IMR-90 (cell line): ENCODE results near the gene COL11A2. TPM values are rescaled to one million over a fixed set of nuclear protein-coding genes. Genes with fewer than 3 reads are reported as not detected.

ENCODE experiments used
- ATAC-seq: fragments of 200-7000 bp; cut with Tn5 transposase; 2 replicates; pipeline ENCODE4 v1.9.1; 2020; ENCODE audit warnings: low read depth, mild to moderate bottlenecking, moderate library complexity
- BruUV-seq: library from RNA; stranded (reverse); fragments of 400-500 nt; replicated peaks from 2 replicates; lab custom pipeline; 2021; lab: Mats Ljungman, UMichigan
- CTCF ChIA-PET: fragments of 300-600 bp; formaldehyde crosslinking; extraction: SDS; loops from one replicate; lab custom pipeline; 2021; ENCODE audit warnings: antibody characterized with exemption; lab: Yijun Ruan, JAX
- POLR2A ChIA-PET: fragments of 300-600 bp; sonication (Branson Sonifier 250); formaldehyde crosslinking; loops from one replicate; lab custom pipeline; 2022; ENCODE audit warnings: antibody characterized with exemption; ENCODE audit not compliant: unreplicated experiment; lab: Charles Lee
- DNase-seq: peaks from one replicate; pipeline ENCODE4 v3.0.0; 2013
- H2AFZ ChIP-seq: replicated peaks from 2 replicates; pipeline ENCODE3; 2013; ENCODE audit warnings: low read length, mild to moderate bottlenecking; ENCODE audit not compliant: poor library complexity
- H2AK5ac ChIP-seq: 2 replicates; pipeline ENCODE4 v1.6.1; 2013; ENCODE audit warnings: low read depth, low read length, inconsistent platforms
- H2AK9ac ChIP-seq: replicated peaks from 2 replicates; pipeline ENCODE3; 2013; ENCODE audit warnings: mild to moderate bottlenecking, low read depth, low read length, moderate library complexity; ENCODE audit not compliant: poor library complexity
- H2BK120ac ChIP-seq: 2 replicates; pipeline ENCODE4 v1.6.1; 2013; ENCODE audit warnings: low read depth, low read length, inconsistent platforms
- H2BK15ac ChIP-seq: 3 replicates; pipeline ENCODE4 v1.6.1; 2013; ENCODE audit warnings: low read depth, low read length, inconsistent platforms
- H2BK20ac ChIP-seq: 2 replicates; pipeline ENCODE4 v1.6.1; 2013; ENCODE audit warnings: low read depth, mild to moderate bottlenecking, inconsistent platforms, low read length, moderate library complexity
- H2BK5ac ChIP-seq: 2 replicates; pipeline ENCODE4 v1.6.1; 2013; ENCODE audit warnings: mild to moderate bottlenecking, low read depth, low read length, inconsistent platforms; ENCODE audit not compliant: poor library complexity, severe bottlenecking
- H3K14ac ChIP-seq: replicated peaks from 2 replicates; pipeline ENCODE4 v1.6.1; 2013; ENCODE audit warnings: low read depth, low read length, inconsistent platforms
- H3K18ac ChIP-seq: 2 replicates; pipeline ENCODE4 v1.6.1; 2013; ENCODE audit warnings: low read depth, low read length, control low read depth
- H3K23ac ChIP-seq: 2 replicates; pipeline ENCODE4 v1.6.1; 2013; ENCODE audit warnings: low read depth, low read length, inconsistent platforms
- H3K27ac ChIP-seq: 2 replicates; pipeline ENCODE4 v1.5.1; 2013; ENCODE audit warnings: mild to moderate bottlenecking, control low read depth, low read length; ENCODE audit not compliant: insufficient read depth
- H3K27me3 ChIP-seq: 2 replicates; pipeline ENCODE4 v1.6.1; 2013; ENCODE audit warnings: low read length; ENCODE audit not compliant: control insufficient read depth, insufficient read depth
- H3K36me3 ChIP-seq: 2 replicates; pipeline ENCODE4 v1.6.1; 2013; ENCODE audit warnings: low read length, mixed read lengths; ENCODE audit not compliant: control insufficient read depth, insufficient read depth
- H3K4ac ChIP-seq: 2 replicates; pipeline ENCODE4 v1.6.1; 2013; ENCODE audit warnings: low read depth, low read length, inconsistent platforms
- H3K4me1 ChIP-seq: 2 replicates; pipeline ENCODE4 v1.6.1; 2013; ENCODE audit warnings: low read length, mixed read lengths; ENCODE audit not compliant: control insufficient read depth, insufficient read depth
- H3K4me2 ChIP-seq: 2 replicates; pipeline ENCODE4 v1.6.1; 2013; ENCODE audit warnings: low read depth, mild to moderate bottlenecking, control low read depth, low read length, moderate library complexity
- H3K4me3 ChIP-seq: 2 replicates; pipeline ENCODE4 v1.5.1; 2013; ENCODE audit warnings: low read depth, mild to moderate bottlenecking, control low read depth, low read length, moderate library complexity; ENCODE audit not compliant: insufficient read depth
- H3K56ac ChIP-seq: 2 replicates; pipeline ENCODE4 v1.6.1; 2013; ENCODE audit warnings: low read length, inconsistent platforms; ENCODE audit not compliant: insufficient read depth; ENCODE audit errors: extremely low read depth
- H3K79me1 ChIP-seq, 2 experiments: 2 replicates each; pipeline ENCODE4 v1.6.1; 2013; ENCODE audit warnings: low read length in 2 of 2, inconsistent platforms in 1 of 2, low read depth in 1 of 2
- H3K9ac ChIP-seq: 2 replicates; pipeline ENCODE4 v1.6.1; 2013; ENCODE audit warnings: low read depth, low read length, control low read depth
- H3K9me1 ChIP-seq: 2 replicates; pipeline ENCODE4 v1.6.1; 2013; ENCODE audit warnings: low read length, inconsistent platforms; ENCODE audit not compliant: insufficient read depth
- H3K9me3 ChIP-seq: 2 replicates; pipeline ENCODE4 v1.6.1; 2013; ENCODE audit warnings: low read length; ENCODE audit not compliant: control insufficient read depth, insufficient read depth
- H4K20me1 ChIP-seq: 2 replicates; pipeline ENCODE4 v1.6.1; 2013; ENCODE audit warnings: low read length, inconsistent platforms; ENCODE audit not compliant: insufficient read depth
- H4K5ac ChIP-seq: 2 replicates; pipeline ENCODE4 v1.6.1; 2013; ENCODE audit warnings: mild to moderate bottlenecking, low read depth, low read length, control low read depth
- H4K8ac ChIP-seq, 2 experiments: 2 replicates each; pipeline ENCODE4 v1.6.1; 2013; ENCODE audit warnings: low read depth in 2 of 2, low read length in 2 of 2, control low read depth in 1 of 2, inconsistent platforms in 1 of 2
- H4K91ac ChIP-seq: 2 replicates; pipeline ENCODE4 v1.6.1; 2013; ENCODE audit warnings: low read depth, low read length, inconsistent platforms; ENCODE audit not compliant: insufficient read depth
- CEBPB ChIP-seq: IDR thresholded peaks from 2 replicates; pipeline ENCODE4 v1.6.1; 2012; ENCODE audit warnings: low read depth, low read length, improper control_type of control experiment
- RFX5 ChIP-seq: IDR thresholded peaks from 2 replicates; pipeline ENCODE4 v1.8.0; 2012; ENCODE audit warnings: low read depth, mild to moderate bottlenecking, low read length, moderate library complexity
- WGBS, 2 experiments: methylation state at CpG; one replicate each; pipeline versions ENCODE4 v1.1.5 to v1.1.7; 2013; ENCODE audit warnings: missing lambda C conversion rate in 2 of 2; ENCODE audit not compliant: insufficient read length in 1 of 2; ENCODE audit errors: extremely low coverage in 2 of 2; 5-methylcytosine and 5-hydroxymethylcytosine counted together
- dilution Hi-C: fragments of 300-500 bp; cut with HindIII; formaldehyde crosslinking; loops from one replicate; pipeline ENCODE4 v1.14.3; 2018; ENCODE audit warnings: low sequenced_read_pairs; ENCODE audit not compliant: unreplicated experiment
- in situ Hi-C: fragments of 300-500 bp; cut with MboI; formaldehyde crosslinking; loops from 3 replicates; pipeline ENCODE4 v1.14.3; 2019; ENCODE audit warnings: low sequenced_read_pairs, inconsistent platforms, mixed read lengths
- intact Hi-C: fragments of 100-400 bp; cut with micrococcal nuclease; formaldehyde crosslinking; loops from 2 replicates; pipeline ENCODE4 v1.10.0; 2022
- polyA plus RNA-seq, 3 experiments: library from polyadenylated mRNA; depleted of rRNA; stranded (reverse); fragments of >200 nt; gene quantifications; 2 replicates each; pipeline ENCODE4 v1.2.3, GENCODE V29; 2012; ENCODE audit warnings: low replicate concordance in 1 of 3
- total RNA-seq: library from RNA; depleted of rRNA; stranded (reverse); fragments of >200 nt; gene quantifications from 2 replicates; pipeline ENCODE4 v1.2.3, GENCODE V29; 2012

Gene COL11A2
- total and polyA plus RNA-seq, 2 of the 4 experiments (the other 2 are of a cell fraction), result under 0.01 to 0.38 TPM

DNA sequence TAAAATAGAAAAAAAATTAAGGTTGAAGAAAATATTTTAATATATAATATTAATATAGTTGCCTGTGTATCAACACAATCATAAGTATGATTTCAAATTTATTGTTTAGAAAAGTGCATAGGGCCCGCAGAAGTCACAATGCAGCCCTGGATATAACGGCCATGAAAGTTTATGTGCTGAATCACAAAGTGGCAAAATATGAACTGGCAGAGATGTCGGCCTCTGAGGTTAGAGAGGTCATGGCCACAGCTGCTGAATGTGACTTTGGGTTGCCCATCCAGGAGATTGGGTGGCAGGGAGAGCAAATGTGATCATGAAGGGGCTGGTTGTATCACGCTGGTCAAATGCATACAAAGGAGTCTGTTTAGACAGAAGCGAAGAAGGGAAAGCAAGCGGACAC lies 35.7 kb downstream of the COL11A2 start:
- Histone ChIP-seq H3K4me2 (no peak overlapping the region), H3K4ac (no peak overlapping the region)
- DNase-seq, result no peak

More for the DNA sequence above, 35.7 kb downstream of the COL11A2 start:
- Histone ChIP-seq H3K27me3 (peaks cover 7% of the 10 kb centered on the region), H3K79me1 (no peaks in the 10 kb centered on the region), H2BK20ac (no peak overlapping the region), H4K91ac (no peak overlapping the region), H3K4me3 (no peak overlapping the region), H3K9ac (no peak overlapping the region), H2AFZ (no peak overlapping the region), H3K4me1 (peaks cover 3% of the 10 kb centered on the region; the same call in 1 of the 2 replicates), H4K5ac (no peak overlapping the region), H4K20me1 (no peaks in the 10 kb centered on the region), H2AK5ac (no peak overlapping the region), H3K27ac (no peak overlapping the region), H3K14ac (no peak overlapping the region), H2BK15ac (no peak overlapping the region), H3K18ac (no peak overlapping the region), H2BK120ac (no peak overlapping the region), H3K56ac (no peak overlapping the region), H3K9me3 (peaks cover 3% of the 10 kb centered on the region; the same call in 1 of the 2 replicates), H3K9me1 (no peaks in the 10 kb centered on the region), H3K23ac (no peak overlapping the region), H3K36me3 (no peaks in the 10 kb centered on the region), H2BK5ac (no peak overlapping the region), H4K8ac (no peak overlapping the region), H2AK9ac (no peak overlapping the region)
- ChIA-PET POLR2A (no interaction called here), CTCF (interaction anchor here (0.8 to 1.4 kb wide), 3 partner anchors 9 to 142 kb away, joined by 3 to 5 read pairs (median 3); no protein-coding TSS in a partner anchor)
- in situ Hi-C loops (no loop called here), dilution Hi-C loops (no loop called here), intact Hi-C loops (no loop called here)
- no TSS peak for BruUV-seq
- TF ChIP-seq CEBPB (no peak), RFX5 (no peak)
- 70% methylated on average over 2 of the region's 6 CpGs; no CpG with 5 or more reads in 1 of the 2 experiments for WGBS, 2 experiments
- ATAC-seq, result no peak
